Stimulated activated CD8-positive, alpha-beta memory T cell treated with anti-CD3 and anti-CD28 coated beads, Interleukin-4, amount 100 ng/mL, for 24 hours (primary cell): ENCODE results near the gene CTNND1.
A peak's percentile ranks its signal among the peaks of the same experiment; 100 is the strongest.
"Not testable (repeated sequence)": the region's sequence is repeated elsewhere in the genome, so short reads cannot be mapped to it uniquely, and the experiment has no call there.

Source experiments
- DNase-seq: peaks from one replicate; pipeline ENCODE4 v3.0.0-alpha.2; 2020; ENCODE audit warnings: low read depth

Gene CTNND1

GRCh38 chr11:57791321-57792059 is 29.9 kb downstream of the CTNND1 start:
- no peak for DNase-seq

- DNase-seq, result peak; percentile 65
Observed at GRCh38 chr11:57792060-57792541, 30.5 kb downstream of the CTNND1 start.

- DNase-seq, result no peak
Observed at GRCh38 chr11:57792870-57793269, 31.3 kb downstream of the CTNND1 start.

- no peak for DNase-seq
Observed at GRCh38 chr11:57793351-57794115, 31.9 kb downstream of the CTNND1 start.

GRCh38 chr11:57798905-57799559 is 37.4 kb downstream of the CTNND1 start:
- DNase-seq, result no peak

GRCh38 chr11:57800444-57801182 is 39.0 kb downstream of the CTNND1 start:
- DNase-seq, result no peak

- DNase-seq, result no peak
Observed at GRCh38 chr11:57801183-57801485, 39.5 kb downstream of the CTNND1 start.

GRCh38 chr11:57802411-57802810 is 40.8 kb downstream of the CTNND1 start:
- DNase-seq, result no peak

GRCh38 chr11:57804466-57804865 is 42.9 kb downstream of the CTNND1 start:
- no peak for DNase-seq

GRCh38 chr11:57805780-57806179 is 44.2 kb downstream of the CTNND1 start:
- DNase-seq, result no peak

- DNase-seq, result no peak
Observed at GRCh38 chr11:57812634-57813033, 51.0 kb downstream of the CTNND1 start.

GRCh38 chr11:57815476-57815875 is 53.9 kb downstream of the CTNND1 start:
- no peak for DNase-seq

GRCh38 chr11:57815877-57816276 is 54.3 kb downstream of the CTNND1 start:
- no peak for DNase-seq

- DNase-seq, result no peak
Observed at GRCh38 chr11:57818812-57819211, 57.2 kb downstream of the CTNND1 start.

GRCh38 chr11:57819252-57819979 is 57.8 kb downstream of the CTNND1 start:
- no peak for DNase-seq

GRCh38 chr11:57823859-57824258 is 62.3 kb downstream of the CTNND1 start:
- DNase-seq, result no peak

- no peak for DNase-seq
Observed at GRCh38 chr11:57834852-57835251, 73.2 kb downstream of the CTNND1 start.

- not testable (repeated sequence) for DNase-seq
Observed at GRCh38 chr11:57838609-57839008, 77.0 kb downstream of the CTNND1 start.

- DNase-seq, result no peak
Observed at GRCh38 chr11:57842873-57843272, 81.3 kb downstream of the CTNND1 start.

- no peak for DNase-seq
Observed at GRCh38 chr11:57867966-57868365, 106.4 kb downstream of the CTNND1 start.

GRCh38 chr11:57868491-57868890 is 106.9 kb downstream of the CTNND1 start:
- DNase-seq, result no peak
